Measurements from ENCODE around the gene ARHGEF17. TPM values are rescaled to one million over a fixed set of nuclear protein-coding genes. Genes with fewer than 3 reads are reported as not detected.

Gene ARHGEF17, protein sequence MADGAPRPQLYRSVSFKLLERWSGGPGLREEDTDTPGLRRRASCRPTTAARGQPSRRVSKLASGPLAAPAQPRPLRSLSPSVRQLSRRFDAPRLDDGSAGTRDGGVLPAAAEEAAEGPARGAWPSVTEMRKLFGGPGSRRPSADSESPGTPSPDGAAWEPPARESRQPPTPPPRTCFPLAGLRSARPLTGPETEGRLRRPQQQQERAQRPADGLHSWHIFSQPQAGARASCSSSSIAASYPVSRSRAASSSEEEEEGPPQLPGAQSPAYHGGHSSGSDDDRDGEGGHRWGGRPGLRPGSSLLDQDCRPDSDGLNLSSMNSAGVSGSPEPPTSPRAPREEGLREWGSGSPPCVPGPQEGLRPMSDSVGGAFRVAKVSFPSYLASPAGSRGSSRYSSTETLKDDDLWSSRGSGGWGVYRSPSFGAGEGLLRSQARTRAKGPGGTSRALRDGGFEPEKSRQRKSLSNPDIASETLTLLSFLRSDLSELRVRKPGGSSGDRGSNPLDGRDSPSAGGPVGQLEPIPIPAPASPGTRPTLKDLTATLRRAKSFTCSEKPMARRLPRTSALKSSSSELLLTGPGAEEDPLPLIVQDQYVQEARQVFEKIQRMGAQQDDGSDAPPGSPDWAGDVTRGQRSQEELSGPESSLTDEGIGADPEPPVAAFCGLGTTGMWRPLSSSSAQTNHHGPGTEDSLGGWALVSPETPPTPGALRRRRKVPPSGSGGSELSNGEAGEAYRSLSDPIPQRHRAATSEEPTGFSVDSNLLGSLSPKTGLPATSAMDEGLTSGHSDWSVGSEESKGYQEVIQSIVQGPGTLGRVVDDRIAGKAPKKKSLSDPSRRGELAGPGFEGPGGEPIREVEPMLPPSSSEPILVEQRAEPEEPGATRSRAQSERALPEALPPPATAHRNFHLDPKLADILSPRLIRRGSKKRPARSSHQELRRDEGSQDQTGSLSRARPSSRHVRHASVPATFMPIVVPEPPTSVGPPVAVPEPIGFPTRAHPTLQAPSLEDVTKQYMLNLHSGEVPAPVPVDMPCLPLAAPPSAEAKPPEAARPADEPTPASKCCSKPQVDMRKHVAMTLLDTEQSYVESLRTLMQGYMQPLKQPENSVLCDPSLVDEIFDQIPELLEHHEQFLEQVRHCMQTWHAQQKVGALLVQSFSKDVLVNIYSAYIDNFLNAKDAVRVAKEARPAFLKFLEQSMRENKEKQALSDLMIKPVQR (N-terminal part only)
- under 1 TPM; 0.02 to 0.88 (median 0.50) TPM for total RNA-seq
- total RNA-seq (2013), result 0.16 TPM

DNA sequence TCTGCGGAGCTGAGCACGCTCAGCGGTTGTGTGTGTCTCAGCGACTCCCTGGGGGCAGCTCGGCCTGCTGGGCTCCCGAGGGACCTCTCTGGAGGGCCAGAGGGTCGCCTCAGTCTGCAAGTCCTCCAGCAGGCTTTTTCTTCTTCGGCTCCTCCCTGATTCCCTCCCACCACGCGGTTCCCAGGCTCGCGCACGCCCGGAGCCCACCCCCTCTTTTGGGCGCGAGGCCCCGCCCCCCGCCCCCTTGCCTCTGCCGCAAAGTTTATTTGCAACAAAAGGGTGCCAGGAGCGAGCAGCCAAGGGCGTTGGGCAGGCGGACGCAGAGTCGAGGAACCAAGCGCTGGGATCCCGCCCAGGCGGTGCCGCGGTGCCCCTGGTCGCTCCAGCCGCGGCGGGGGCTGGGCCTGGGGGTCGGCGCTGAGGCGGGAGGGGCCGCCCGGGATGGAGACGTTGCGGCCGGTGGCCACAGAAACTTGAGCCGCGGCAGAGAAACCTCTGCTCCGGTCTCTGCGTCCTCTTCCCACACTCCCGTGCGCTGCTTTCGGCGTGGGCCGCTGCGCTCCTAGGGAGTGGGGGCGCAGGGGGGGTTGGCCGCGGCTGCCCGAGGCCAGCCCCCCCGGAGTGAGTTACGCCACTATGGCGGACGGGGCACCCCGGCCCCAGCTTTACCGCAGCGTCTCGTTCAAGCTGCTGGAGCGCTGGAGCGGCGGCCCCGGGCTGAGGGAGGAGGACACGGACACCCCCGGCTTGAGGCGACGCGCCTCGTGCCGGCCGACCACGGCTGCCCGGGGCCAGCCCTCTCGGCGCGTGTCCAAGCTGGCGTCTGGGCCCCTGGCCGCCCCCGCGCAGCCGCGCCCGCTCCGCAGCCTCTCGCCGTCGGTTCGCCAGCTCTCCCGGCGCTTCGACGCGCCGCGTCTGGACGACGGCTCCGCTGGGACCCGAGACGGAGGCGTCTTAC is at the start of gene ARHGEF17:
Gene ARHGEF17 (plus strand): TSS at position 274 of the 958 bp plus-strand sequence. CDS start 363 bp downstream, at position 637.
- TF ChIP-seq, protein P1, sequence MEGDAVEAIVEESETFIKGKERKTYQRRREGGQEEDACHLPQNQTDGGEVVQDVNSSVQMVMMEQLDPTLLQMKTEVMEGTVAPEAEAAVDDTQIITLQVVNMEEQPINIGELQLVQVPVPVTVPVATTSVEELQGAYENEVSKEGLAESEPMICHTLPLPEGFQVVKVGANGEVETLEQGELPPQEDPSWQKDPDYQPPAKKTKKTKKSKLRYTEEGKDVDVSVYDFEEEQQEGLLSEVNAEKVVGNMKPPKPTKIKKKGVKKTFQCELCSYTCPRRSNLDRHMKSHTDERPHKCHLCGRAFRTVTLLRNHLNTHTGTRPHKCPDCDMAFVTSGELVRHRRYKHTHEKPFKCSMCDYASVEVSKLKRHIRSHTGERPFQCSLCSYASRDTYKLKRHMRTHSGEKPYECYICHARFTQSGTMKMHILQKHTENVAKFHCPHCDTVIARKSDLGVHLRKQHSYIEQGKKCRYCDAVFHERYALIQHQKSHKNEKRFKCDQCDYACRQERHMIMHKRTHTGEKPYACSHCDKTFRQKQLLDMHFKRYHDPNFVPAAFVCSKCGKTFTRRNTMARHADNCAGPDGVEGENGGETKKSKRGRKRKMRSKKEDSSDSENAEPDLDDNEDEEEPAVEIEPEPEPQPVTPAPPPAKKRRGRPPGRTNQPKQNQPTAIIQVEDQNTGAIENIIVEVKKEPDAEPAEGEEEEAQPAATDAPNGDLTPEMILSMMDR (IDR thresholded peaks at IDR 0.05), result no peak
- peaks cover 7 to 14% of the 10 kb centered on the region in 2 donors for H3K4me1 Mint-ChIP-seq
- Histone ChIP-seq H3K4me3 (ENCODE audit: low read length) (peak within 1 kb of the TSS; percentile 59), H3K27me3 (ENCODE audit: control insufficient read depth, insufficient read depth, low read length) (peaks cover 12% of the 10 kb centered on the region), H3K27ac (ENCODE audit: low read length) (no peak within 1 kb of the TSS), H3K9me3 (ENCODE audit: control insufficient read depth, insufficient read depth, low read length) (no peaks in the 10 kb centered on the region), H3K4me1 (ENCODE audit: control insufficient read depth, insufficient read depth, low read length) (peaks cover 25% of the 10 kb centered on the region), H3K36me3 (ENCODE audit: control insufficient read depth, insufficient read depth, low read length) (no peaks in the 10 kb centered on the region)
- peak within 1 kb of the TSS; percentile 96 for H3K4me3 Mint-ChIP-seq
- intact Hi-C loops (cut with micrococcal nuclease), result no loop called here
- ATAC-seq (peak; percentile 22 to 62 (median 35)), DNase-seq (peak in 1 of 2 donors; percentile 55)
- peak within 1 kb of the TSS; percentile 36 to 57 for H3K27ac Mint-ChIP-seq
- H3K9me3 Mint-ChIP-seq, result no peaks in the 10 kb centered on the region
- peaks cover 16 to 28% of the 10 kb centered on the region in 2 donors for H3K27me3 Mint-ChIP-seq (ENCODE audit: low read depth in 2 of 2)
- H3K36me3 Mint-ChIP-seq, result no peaks in the 10 kb centered on the region
- WGBS (ENCODE audit: insufficient coverage), result under 1% methylated on average over 105 of the region's 105 CpGs

DNA sequence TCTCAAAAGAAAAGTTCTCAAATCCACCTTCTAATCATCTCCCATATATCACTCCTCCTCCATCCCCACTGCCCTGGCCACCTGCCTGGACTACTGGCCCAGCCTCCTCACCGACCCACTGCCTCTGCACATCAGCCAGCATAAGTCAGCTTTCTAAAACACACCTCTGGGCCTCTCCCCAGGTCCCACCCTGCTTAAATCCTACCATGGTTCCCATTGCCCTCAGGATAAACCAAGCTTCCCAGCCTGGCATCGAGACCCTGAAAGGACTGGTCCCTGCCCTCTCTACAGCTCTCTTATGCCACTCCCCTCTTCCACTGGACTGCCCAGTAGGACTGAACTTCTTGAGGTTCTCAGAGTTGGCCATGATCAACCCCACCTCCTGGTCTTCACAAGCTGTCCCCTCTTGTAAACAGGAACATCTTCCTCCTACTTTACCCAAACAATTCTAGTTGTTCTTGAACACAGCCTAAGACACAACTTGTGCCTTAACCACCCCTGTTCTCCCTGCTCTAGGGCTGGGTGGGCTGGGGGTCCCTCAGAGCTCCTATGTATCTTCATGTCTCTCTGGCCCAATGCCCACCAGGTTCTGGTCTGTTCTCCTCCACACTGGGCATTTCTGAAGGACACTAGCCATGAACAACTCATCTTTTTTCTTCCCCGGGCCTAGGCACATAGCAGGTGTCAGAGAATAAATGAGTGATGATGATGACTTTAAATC is 48.5 kb upstream of the ARHGEF17 start:
- Histone ChIP-seq H3K4me3 (ENCODE audit: low read length) (no peak overlapping the region), H3K36me3 (ENCODE audit: control insufficient read depth, insufficient read depth, low read length) (no peaks in the 10 kb centered on the region), H3K27ac (ENCODE audit: low read length) (no peak overlapping the region), H3K27me3 (ENCODE audit: control insufficient read depth, insufficient read depth, low read length) (peaks cover 5% of the 10 kb centered on the region), H3K9me3 (ENCODE audit: control insufficient read depth, insufficient read depth, low read length) (no peaks in the 10 kb centered on the region), H3K4me1 (ENCODE audit: control insufficient read depth, insufficient read depth, low read length) (no peaks in the 10 kb centered on the region)
- Mint-ChIP-seq H3K27me3 (ENCODE audit: low read depth in 2 of 2) (peaks cover 14 to 25% of the 10 kb centered on the region in 2 donors), H3K36me3 (no peaks in the 10 kb centered on the region), H3K9me3 (no peaks in the 10 kb centered on the region), H3K4me1 (no peaks in the 10 kb centered on the region), H3K27ac (no peak overlapping the region), H3K4me3 (no peak overlapping the region)
- WGBS (ENCODE audit: insufficient coverage), result 95% methylated on average over 2 of the region's 3 CpGs
- intact Hi-C loops (cut with micrococcal nuclease), result no loop called here
- DNase-seq (no peak), ATAC-seq (no peak)
- TF ChIP-seq, protein P1 (IDR thresholded peaks at IDR 0.05), result no peak

DNA sequence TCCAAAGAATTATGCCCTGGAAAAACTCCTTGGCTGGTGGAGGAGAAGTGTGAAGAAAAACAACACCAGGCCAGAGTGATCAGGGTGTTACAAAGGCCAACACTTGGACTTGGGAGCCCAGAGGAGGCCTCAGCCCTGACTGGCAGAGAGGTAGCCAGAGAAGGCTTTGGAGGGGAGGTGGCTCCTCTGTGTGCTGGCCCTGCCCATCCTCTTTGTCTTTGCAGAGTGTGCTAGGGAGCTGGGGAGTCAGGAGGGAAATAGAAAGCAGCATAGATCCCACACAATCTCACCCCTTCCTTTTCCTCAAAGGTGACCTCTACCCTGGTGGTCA is 48.0 kb upstream of the ARHGEF17 start:
- H3K4me1 Mint-ChIP-seq, result no peaks in the 10 kb centered on the region
- H3K27me3 ChIP-seq (ENCODE audit: control insufficient read depth, insufficient read depth, low read length), result peaks cover 5% of the 10 kb centered on the region
- intact Hi-C loops (cut with micrococcal nuclease), result no loop called here
- ATAC-seq (no peak), DNase-seq (no peak)
- H3K27me3 Mint-ChIP-seq (ENCODE audit: low read depth in 2 of 2), result peaks cover 19 to 30% of the 10 kb centered on the region in 2 donors
- H3K4me3 Mint-ChIP-seq, result no peak overlapping the region
- no peak overlapping the region for H3K4me3 ChIP-seq (ENCODE audit: low read length)
- H3K36me3 Mint-ChIP-seq, result no peaks in the 10 kb centered on the region
- H3K9me3 Mint-ChIP-seq, result no peaks in the 10 kb centered on the region
- TF ChIP-seq, protein P1 (IDR thresholded peaks at IDR 0.05), result no peak
- H3K4me1 ChIP-seq (ENCODE audit: control insufficient read depth, insufficient read depth, low read length), result no peaks in the 10 kb centered on the region
- H3K27ac ChIP-seq (ENCODE audit: low read length), result no peak overlapping the region
- no peaks in the 10 kb centered on the region for H3K9me3 ChIP-seq (ENCODE audit: control insufficient read depth, insufficient read depth, low read length)
- no peak overlapping the region for H3K27ac Mint-ChIP-seq
- H3K36me3 ChIP-seq (ENCODE audit: control insufficient read depth, insufficient read depth, low read length), result no peaks in the 10 kb centered on the region

All from natural killer cell (primary cell).